Measurements from ENCODE around the gene SH3BGR. TPM values are rescaled to one million over a fixed set of nuclear protein-coding genes. Genes with fewer than 3 reads are reported as not detected.

Gene SH3BGR
- total and polyA plus RNA-seq, 10 of the 15 experiments (the other 5 are each of a cell fraction or from before 2014, with no cell fraction given) = 0.45 to 3.5 (median 1.7) TPM

GRCh38 chr21:39536835-39537234 lies 85.1 kb downstream of the SH3BGR start:
- DNase-seq (ENCODE audit: low read depth, low spot score) (no peak), FAIRE-seq (no peak), ATAC-seq (no peak)
- H3K4me2 ChIP-seq (ENCODE audit: control insufficient read depth, insufficient read depth) = no peak overlapping the region
- H2AFZ ChIP-seq (ENCODE audit: control insufficient read depth, low read depth, low read length) = no peak overlapping the region
- no peak overlapping the region for H3K27ac ChIP-seq (ENCODE audit: control insufficient read depth, insufficient read depth)
- ChIA-PET POLR2A (no interaction called here), SMC1A (ENCODE audit: uncharacterized antibody, unreplicated experiment) (no interaction called here), CTCF (interaction anchor here (0.6 kb wide), 1 partner anchor 106 kb away, joined by 3 read pairs; no protein-coding TSS in a partner anchor), RAD21 (ENCODE audit: unreplicated experiment) (no interaction called here)
- H3K36me3 ChIP-seq (ENCODE audit: control insufficient read depth in 2 of 2, insufficient read depth in 2 of 2, low read length in 1 of 2) = no peaks in the 10 kb centered on the region
- H3K4me1 ChIP-seq (ENCODE audit: control insufficient read depth, insufficient read depth, low read length) = no peaks in the 10 kb centered on the region
- no TSS peak for BruUV-seq (replicated peaks)
- H3K9me3 ChIP-seq (replicated peaks; ENCODE audit: control insufficient read depth, insufficient read depth, low read length) = no peaks in the 10 kb centered on the region; the same call in 2 of the 3 replicates
- H3K79me2 ChIP-seq (ENCODE audit: control insufficient read depth, insufficient read depth, low read length) = no peaks in the 10 kb centered on the region
- no peak overlapping the region for H3K9ac ChIP-seq (ENCODE audit: control insufficient read depth, insufficient read depth, low read length)
- H3K27me3 ChIP-seq (replicated peaks in 1 of 2; ENCODE audit: control insufficient read depth in 2 of 2, insufficient read depth in 2 of 2, low read length in 1 of 2) = no peaks in the 10 kb centered on the region
- no peak overlapping the region for H3K4me3 ChIP-seq
- WGBS (ENCODE audit: insufficient coverage, insufficient replicate concordance, low lambda C conversion rate, missing lambda C conversion rate) = 72% methylated on average over 6 of the region's 6 CpGs
- H4K20me1 ChIP-seq (ENCODE audit: control insufficient read depth, insufficient read depth) = no peaks in the 10 kb centered on the region
- in situ Hi-C loops (cut with MboI) = no loop called here
- intact Hi-C loops (cut with micrococcal nuclease; ENCODE audit: unreplicated experiment) = no loop called here
- TF ChIP-seq SRF (IDR thresholded peaks at IDR 0.05; ENCODE audit: low read depth in 2 of 2, low read length in 2 of 2) = no peak
- TF ChIP-seq FOS (IDR thresholded peaks at IDR 0.05; ENCODE audit: borderline replicate concordance, extremely low read depth, insufficient read length) = no peak
- no peak for TF ChIP-seq PAX8 (IDR thresholded peaks at IDR 0.05)
- no peak for TF ChIP-seq DPF2 (IDR thresholded peaks at IDR 0.05)
- TF ChIP-seq ZBTB40 (IDR thresholded peaks at IDR 0.05; ENCODE audit: borderline replicate concordance) = no peak
- no peak for TF ChIP-seq HDAC6 (IDR thresholded peaks at IDR 0.05; ENCODE audit: unreplicated experiment)
- TF ChIP-seq ZNF622 (IDR thresholded peaks at IDR 0.05) = no peak
- no peak for TF ChIP-seq EP300 (IDR thresholded peaks at IDR 0.05; ENCODE audit: borderline replicate concordance in 1 of 2, control insufficient read depth in 1 of 2, low read depth in 2 of 2, low read length in 2 of 2)
- no peak for TF ChIP-seq ZBED1 (IDR thresholded peaks at IDR 0.05; ENCODE audit: borderline replicate concordance)
- no peak for TF ChIP-seq SMAD5 (IDR thresholded peaks at IDR 0.05; ENCODE audit: low read depth)
- TF ChIP-seq BRCA1 (IDR thresholded peaks at IDR 0.05; ENCODE audit: low read depth, low read length) = no peak
- no peak for TF ChIP-seq SREBF1 (IDR thresholded peaks at IDR 0.05; ENCODE audit: low read length)
- no peak for TF ChIP-seq POLR2A (IDR thresholded peaks at IDR 0.05; ENCODE audit: low read depth, low read length)
- no peak for TF ChIP-seq ZNF687 (IDR thresholded peaks at IDR 0.05)
- TF ChIP-seq CEBPZ (IDR thresholded peaks at IDR 0.05; ENCODE audit: low read depth, low read length) = no peak
